GM21447 (cell line): Measurements from ENCODE around the gene OR2T29.
"Not testable (repeated sequence)": the region's sequence is repeated elsewhere in the genome, so short reads cannot be mapped to it uniquely, and the experiment has no call there.

Source experiments
- ATAC-seq: cut with Tn5 transposase; IDR thresholded peaks from one replicate; pipeline ENCODE4 v1.9.1; 2021; ENCODE audit not compliant: unreplicated experiment

The OR2T29 gene

DNA sequence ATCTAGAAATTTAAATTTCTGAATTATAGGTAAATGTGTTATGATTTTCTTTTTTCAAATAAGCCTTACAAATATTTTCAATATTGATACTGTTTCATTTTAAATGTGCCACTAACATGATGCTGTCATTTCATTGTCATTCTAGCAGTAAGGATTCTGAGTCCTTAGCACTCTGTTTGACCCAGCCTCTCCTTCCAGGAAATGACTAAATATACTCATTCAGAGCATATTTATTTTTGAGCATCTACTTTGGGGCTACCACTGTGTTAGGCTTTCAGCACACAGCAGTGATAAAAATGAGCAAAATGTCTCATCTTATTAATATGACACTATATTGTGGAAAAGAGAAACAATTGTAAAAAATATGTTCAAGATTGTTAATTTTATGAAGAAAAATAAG, 52.4 kb downstream of the OR2T29 start:
- not testable (repeated sequence) for ATAC-seq

DNA sequence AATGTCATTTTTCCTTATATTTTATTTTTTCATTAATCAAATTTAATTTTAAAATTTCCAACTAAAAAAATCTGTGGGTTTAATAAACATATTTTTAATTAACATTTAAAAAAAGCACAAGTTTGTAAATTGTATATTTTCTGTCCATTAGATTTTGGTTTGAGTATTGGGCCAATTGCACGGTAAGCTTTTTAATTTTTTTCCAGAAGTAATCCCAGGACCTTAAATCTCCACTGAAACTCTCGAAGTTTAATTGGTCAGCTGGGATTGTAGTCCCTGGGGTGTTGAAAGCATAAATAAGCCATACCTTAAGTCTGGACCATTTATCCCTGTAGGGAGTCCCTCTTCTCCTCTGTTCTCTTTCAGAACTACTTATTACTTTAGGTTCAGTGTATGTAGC, 54.8 kb downstream of the OR2T29 start, which contains the start of gene OR2G6:
OR2G6 (plus strand) TSS at position 301 of the 400 bp plus-strand sequence. CDS start 13,574 bp downstream, outside the sequence.
- not testable (repeated sequence) for ATAC-seq
